Panc1 (cell line): ENCODE results near the gene STAP2. TPM values are rescaled to one million over a fixed set of nuclear protein-coding genes. Genes with fewer than 3 reads are reported as not detected.

Experiments used
- ATAC-seq: fragments of 200-7000 bp; cut with Tn5 transposase; 2 replicates; pipeline ENCODE4 v1.9.1; 2020; ENCODE audit warnings: mild to moderate bottlenecking, moderate library complexity
- BruUV-seq: library from RNA; stranded (reverse); fragments of 400-500 nt; replicated peaks from 2 replicates; lab custom pipeline; 2021; lab: Mats Ljungman, UMichigan
- CTCF ChIA-PET: fragments of 300-600 bp; sonication (Branson Sonifier 250); formaldehyde crosslinking; loops from one replicate; lab custom pipeline; 2022; ENCODE audit warnings: antibody characterized with exemption; lab: Charles Lee
- POLR2A ChIA-PET: fragments of 300-600 bp; sonication (Branson Sonifier 250); formaldehyde crosslinking; loops from one replicate; lab custom pipeline; 2022; ENCODE audit warnings: antibody characterized with exemption; lab: Charles Lee
- DNase-seq: peaks from one replicate; pipeline ENCODE4 v3.0.0-alpha.2; 2010; ENCODE audit warnings: low read depth, low spot score
- H3K27ac ChIP-seq: 2 replicates; pipeline ENCODE4 v1.5.1; 2011; ENCODE audit warnings: mild to moderate bottlenecking, low read length, inconsistent platforms
- H3K27me3 ChIP-seq: fragments of 200-500 bp; sonication (Bioruptor generic); 2 replicates; pipeline ENCODE4 v1.6.0; 2014; ENCODE audit warnings: low read length, inconsistent platforms; ENCODE audit not compliant: control insufficient read depth, insufficient read depth
- H3K36me3 ChIP-seq: fragments of 200-500 bp; sonication (Bioruptor generic); 2 replicates; pipeline ENCODE4 v1.5.1; 2014; ENCODE audit warnings: inconsistent platforms, mild to moderate bottlenecking, low read length, moderate library complexity; ENCODE audit not compliant: control insufficient read depth, insufficient read depth
- H3K4me1 ChIP-seq: 2 replicates; pipeline ENCODE4 v1.5.1; 2011; ENCODE audit warnings: inconsistent platforms, mild to moderate bottlenecking, low read length, moderate library complexity; ENCODE audit not compliant: control insufficient read depth, insufficient read depth
- H3K4me3 ChIP-seq, 2 experiments: 2 replicates each; pipeline ENCODE4 v1.5.1; 2011 to 2012; ENCODE audit warnings: low read depth in 2 of 2, low read length in 2 of 2, mild to moderate bottlenecking in 2 of 2, inconsistent platforms in 1 of 2, moderate library complexity in 1 of 2
- H3K9me3 ChIP-seq: fragments of 200-500 bp; sonication (Bioruptor generic); 2 replicates; pipeline ENCODE4 v1.5.1; 2014; ENCODE audit warnings: low read depth, mild to moderate bottlenecking, inconsistent platforms, low read length, moderate library complexity; ENCODE audit not compliant: control insufficient read depth, insufficient read depth
- POLR2AphosphoS5 ChIP-seq: IDR thresholded peaks from 2 replicates; pipeline ENCODE4 v1.6.1; 2012; ENCODE audit warnings: mild to moderate bottlenecking, low read depth, low read length, moderate library complexity
- SIN3A ChIP-seq: IDR thresholded peaks from 2 replicates; pipeline ENCODE4 v1.6.1; 2012; ENCODE audit warnings: low read depth, mild to moderate bottlenecking, low read length, moderate library complexity, borderline replicate concordance; ENCODE audit not compliant: insufficient read depth
- TCF7L2 ChIP-seq: IDR thresholded peaks from 2 replicates; pipeline ENCODE4 v1.6.1; 2011; ENCODE audit warnings: mild to moderate bottlenecking, low read depth, low read length, inconsistent platforms
- in situ Hi-C: cut with HindIII; loops from 2 replicates; pipeline ENCODE4 v1.10.0; 2016; ENCODE audit warnings: low sequenced_read_pairs, low pct_unique_long_range_greater_than_20kb
- intact Hi-C: fragments of 100-400 bp; cut with micrococcal nuclease; formaldehyde crosslinking; loops from one replicate; pipeline ENCODE4 v1.10.0; 2022; ENCODE audit not compliant: unreplicated experiment
- total RNA-seq: library from RNA; stranded (reverse); gene quantifications from one replicate; pipeline ENCODE4 v1.2.1, GENCODE V29; 2021; ENCODE audit not compliant: unreplicated experiment
- TF ChIP-seq, protein P1 (sequence below): fragments of 450-650 bp; IDR thresholded peaks from 2 replicates; pipeline ENCODE4 v1.5.1; 2017; ENCODE audit warnings: mild to moderate bottlenecking
- TF ChIP-seq, protein P2 (sequence below), 2 experiments: IDR thresholded peaks; 2 replicates each; pipeline ENCODE4 v1.6.1; 2011 to 2012; ENCODE audit warnings: low read depth in 2 of 2, control low read depth in 1 of 2, low read length in 1 of 2, mild to moderate bottlenecking in 1 of 2, moderate library complexity in 1 of 2; ENCODE audit not compliant: insufficient read depth in 1 of 2

STAP2 gene
- total RNA-seq, 1 experiment from 2014 or later, result 10.0 TPM

DNA sequence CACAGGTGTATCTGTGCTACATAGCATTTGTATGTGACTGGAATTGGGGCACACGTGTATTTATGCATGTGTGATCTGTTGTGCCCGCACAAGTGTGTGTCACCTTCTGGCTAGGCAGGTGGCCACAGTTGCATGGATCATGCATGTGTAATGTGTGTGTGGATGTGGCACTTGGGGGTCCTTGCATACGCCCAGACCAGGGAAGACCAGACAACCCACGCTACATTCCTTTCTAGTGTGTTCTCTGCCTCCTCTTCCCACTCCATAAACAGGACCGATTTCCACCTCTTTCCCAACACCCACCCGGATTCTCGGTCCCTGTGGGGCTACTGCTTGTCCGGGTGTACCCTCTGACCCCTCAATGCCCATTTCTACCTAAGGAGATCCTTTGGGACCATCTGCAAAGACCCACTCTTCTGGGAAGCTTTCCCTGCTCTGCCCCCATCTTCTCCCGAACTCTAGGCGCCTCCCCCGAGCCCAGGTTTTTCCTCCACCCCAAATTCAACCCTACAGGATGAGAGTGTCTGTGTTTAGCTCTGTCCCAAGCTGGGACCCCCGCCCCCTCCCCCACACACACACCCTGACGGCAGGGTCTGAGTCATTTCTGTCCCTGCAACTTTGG is 12.3 kb downstream of the STAP2 start:
- ChIA-PET CTCF (no interaction called here), POLR2A (no interaction called here)
- DNase-seq (no peak), ATAC-seq (no peak)
- no peak overlapping the region for H3K27ac ChIP-seq
- H3K36me3 ChIP-seq, result no peaks in the 10 kb centered on the region
- in situ Hi-C loops (no loop called here), intact Hi-C loops (no loop called here)
- no peaks in the 10 kb centered on the region for H3K9me3 ChIP-seq
- TF ChIP-seq POLR2AphosphoS5 (no peak), TCF7L2 (no peak), SIN3A (no peak)
- TF ChIP-seq, protein P1, sequence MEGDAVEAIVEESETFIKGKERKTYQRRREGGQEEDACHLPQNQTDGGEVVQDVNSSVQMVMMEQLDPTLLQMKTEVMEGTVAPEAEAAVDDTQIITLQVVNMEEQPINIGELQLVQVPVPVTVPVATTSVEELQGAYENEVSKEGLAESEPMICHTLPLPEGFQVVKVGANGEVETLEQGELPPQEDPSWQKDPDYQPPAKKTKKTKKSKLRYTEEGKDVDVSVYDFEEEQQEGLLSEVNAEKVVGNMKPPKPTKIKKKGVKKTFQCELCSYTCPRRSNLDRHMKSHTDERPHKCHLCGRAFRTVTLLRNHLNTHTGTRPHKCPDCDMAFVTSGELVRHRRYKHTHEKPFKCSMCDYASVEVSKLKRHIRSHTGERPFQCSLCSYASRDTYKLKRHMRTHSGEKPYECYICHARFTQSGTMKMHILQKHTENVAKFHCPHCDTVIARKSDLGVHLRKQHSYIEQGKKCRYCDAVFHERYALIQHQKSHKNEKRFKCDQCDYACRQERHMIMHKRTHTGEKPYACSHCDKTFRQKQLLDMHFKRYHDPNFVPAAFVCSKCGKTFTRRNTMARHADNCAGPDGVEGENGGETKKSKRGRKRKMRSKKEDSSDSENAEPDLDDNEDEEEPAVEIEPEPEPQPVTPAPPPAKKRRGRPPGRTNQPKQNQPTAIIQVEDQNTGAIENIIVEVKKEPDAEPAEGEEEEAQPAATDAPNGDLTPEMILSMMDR, result no peak
- TF ChIP-seq, protein P2, sequence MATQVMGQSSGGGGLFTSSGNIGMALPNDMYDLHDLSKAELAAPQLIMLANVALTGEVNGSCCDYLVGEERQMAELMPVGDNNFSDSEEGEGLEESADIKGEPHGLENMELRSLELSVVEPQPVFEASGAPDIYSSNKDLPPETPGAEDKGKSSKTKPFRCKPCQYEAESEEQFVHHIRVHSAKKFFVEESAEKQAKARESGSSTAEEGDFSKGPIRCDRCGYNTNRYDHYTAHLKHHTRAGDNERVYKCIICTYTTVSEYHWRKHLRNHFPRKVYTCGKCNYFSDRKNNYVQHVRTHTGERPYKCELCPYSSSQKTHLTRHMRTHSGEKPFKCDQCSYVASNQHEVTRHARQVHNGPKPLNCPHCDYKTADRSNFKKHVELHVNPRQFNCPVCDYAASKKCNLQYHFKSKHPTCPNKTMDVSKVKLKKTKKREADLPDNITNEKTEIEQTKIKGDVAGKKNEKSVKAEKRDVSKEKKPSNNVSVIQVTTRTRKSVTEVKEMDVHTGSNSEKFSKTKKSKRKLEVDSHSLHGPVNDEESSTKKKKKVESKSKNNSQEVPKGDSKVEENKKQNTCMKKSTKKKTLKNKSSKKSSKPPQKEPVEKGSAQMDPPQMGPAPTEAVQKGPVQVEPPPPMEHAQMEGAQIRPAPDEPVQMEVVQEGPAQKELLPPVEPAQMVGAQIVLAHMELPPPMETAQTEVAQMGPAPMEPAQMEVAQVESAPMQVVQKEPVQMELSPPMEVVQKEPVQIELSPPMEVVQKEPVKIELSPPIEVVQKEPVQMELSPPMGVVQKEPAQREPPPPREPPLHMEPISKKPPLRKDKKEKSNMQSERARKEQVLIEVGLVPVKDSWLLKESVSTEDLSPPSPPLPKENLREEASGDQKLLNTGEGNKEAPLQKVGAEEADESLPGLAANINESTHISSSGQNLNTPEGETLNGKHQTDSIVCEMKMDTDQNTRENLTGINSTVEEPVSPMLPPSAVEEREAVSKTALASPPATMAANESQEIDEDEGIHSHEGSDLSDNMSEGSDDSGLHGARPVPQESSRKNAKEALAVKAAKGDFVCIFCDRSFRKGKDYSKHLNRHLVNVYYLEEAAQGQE (IDR thresholded peaks at IDR 0.05; ENCODE audit: insufficient read depth in 1 of 2, low read depth in 2 of 2, low read length in 1 of 2), result no peak
- BruUV-seq, result no TSS peak
- no peak overlapping the region for H3K4me3 ChIP-seq
- H3K27me3 ChIP-seq, result no peaks in the 10 kb centered on the region
- H3K4me1 ChIP-seq, result no peaks in the 10 kb centered on the region

DNA sequence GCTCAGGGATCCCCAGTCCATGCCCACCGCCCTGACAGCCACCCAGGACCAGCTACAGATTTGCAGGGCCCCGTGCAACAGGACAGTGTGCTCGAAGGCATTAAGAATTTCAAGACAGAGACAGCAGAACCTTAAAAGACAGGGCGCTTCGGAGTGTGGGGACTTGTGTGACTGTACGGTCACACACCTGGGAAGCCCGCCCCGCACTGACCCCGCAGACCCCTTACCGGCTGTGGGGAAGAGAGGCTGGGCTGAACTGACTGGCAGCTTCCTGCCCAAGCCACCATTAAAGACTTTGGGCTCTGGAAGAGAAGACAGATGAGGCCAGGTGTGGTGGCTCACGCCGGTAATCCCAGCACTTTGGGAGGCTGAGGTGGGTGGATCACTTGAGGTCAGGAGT is 14.4 kb downstream of the STAP2 start:
- H3K4me1 ChIP-seq, result no peaks in the 10 kb centered on the region
- no peaks in the 10 kb centered on the region for H3K9me3 ChIP-seq
- no TSS peak for BruUV-seq
- in situ Hi-C loops (no loop called here), intact Hi-C loops (no loop called here)
- no peak overlapping the region for H3K27ac ChIP-seq
- ChIA-PET POLR2A (interaction anchor here (0.6 kb wide), 1 partner anchor 9 kb away, joined by 3 read pairs; no protein-coding TSS in a partner anchor), CTCF (interaction anchor here (0.5 kb wide), 1 partner anchor 31 kb away, joined by 3 read pairs; no protein-coding TSS in a partner anchor)
- H3K27me3 ChIP-seq, result no peaks in the 10 kb centered on the region
- no peak for DNase-seq
- no peak overlapping the region for H3K4me3 ChIP-seq
- H3K36me3 ChIP-seq, result no peaks in the 10 kb centered on the region
- TF ChIP-seq, protein P2 (IDR thresholded peaks at IDR 0.05; ENCODE audit: insufficient read depth in 1 of 2, low read depth in 2 of 2, low read length in 1 of 2), result no peak
- TF ChIP-seq, protein P1, result no peak
- TF ChIP-seq POLR2AphosphoS5 (no peak), TCF7L2 (no peak), SIN3A (no peak)
- no peak for ATAC-seq
